ENCODE measurements around the gene EXD1.
"Not testable (repeated sequence)": the region's sequence is repeated elsewhere in the genome, so short reads cannot be mapped to it uniquely, and the experiment has no call there.

DNA sequence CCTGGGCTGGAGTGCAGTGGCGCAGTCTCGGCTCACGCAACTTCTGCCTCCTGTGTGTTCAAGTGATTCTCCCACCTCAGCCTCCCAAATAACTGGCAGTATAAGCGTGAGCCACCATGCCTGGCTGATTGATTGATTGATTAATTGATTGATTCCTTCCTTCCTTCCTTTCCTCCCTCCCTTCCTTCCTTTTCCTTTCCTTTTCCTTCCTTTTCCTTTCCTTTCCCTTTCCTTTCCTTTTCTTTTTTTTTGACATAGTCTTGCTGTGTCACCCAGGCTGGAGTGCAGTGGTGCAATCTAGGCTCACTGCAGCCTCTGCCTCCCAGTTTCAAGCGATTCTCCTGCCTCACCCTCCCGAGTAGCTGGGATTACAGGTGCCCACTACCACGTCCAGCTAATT is 30.4 kb upstream of the EXD1 start:
- not testable (repeated sequence) for TF ChIP-seq CTCF (conservative IDR thresholded peaks at IDR 0.05; ENCODE audit: low read length); EZH2phosphoT487 (IDR thresholded peaks at IDR 0.05; ENCODE audit: borderline replicate concordance, low read depth, low read length)

All from OCI-LY7 (cell line).